ENCODE data around the gene GNL1. TPM values are rescaled to one million over a fixed set of nuclear protein-coding genes. Genes with fewer than 3 reads are reported as not detected.
"Not testable (repeated sequence)": the region's sequence is repeated elsewhere in the genome, so short reads cannot be mapped to it uniquely, and the experiment has no call there.

Gene GNL1
- total and polyA plus RNA-seq, 10 of the 15 experiments (the other 5 are each of a cell fraction or from before 2014, with no cell fraction given): 0.18 to 64.5 (median 45.5) TPM

GRCh38 chr6:30529349-30529875, 26.9 kb downstream of the GNL1 start:
- H4K20me1 ChIP-seq (ENCODE audit: control insufficient read depth, insufficient read depth); H3K9me3 ChIP-seq (replicated peaks; ENCODE audit: control insufficient read depth, insufficient read depth, low read length); H3K79me2 ChIP-seq (ENCODE audit: control insufficient read depth, insufficient read depth, low read length); BruUV-seq (replicated peaks); H3K27me3 ChIP-seq (replicated peaks in 1 of 2; ENCODE audit: control insufficient read depth in 2 of 2, insufficient read depth in 2 of 2, low read length in 1 of 2); FAIRE-seq; H3K9ac ChIP-seq (ENCODE audit: control insufficient read depth, insufficient read depth, low read length); in situ Hi-C loops (cut with MboI); H3K4me3 ChIP-seq; H3K36me3 ChIP-seq (ENCODE audit: control insufficient read depth in 2 of 2, insufficient read depth in 2 of 2, low read length in 1 of 2): not testable (repeated sequence)
- H3K27ac ChIP-seq (ENCODE audit: control insufficient read depth, insufficient read depth): peak overlapping the region; percentile 80
- CTCF ChIA-PET: interaction anchor here (0.7 to 7.5 kb wide), 10 partner anchors 13 to 46 kb away, joined by 3 to 199 read pairs (median 8); no protein-coding TSS in a partner anchor
- peak overlapping the region; percentile 59 for H3K4me2 ChIP-seq (ENCODE audit: control insufficient read depth, insufficient read depth)
- intact Hi-C loops (cut with micrococcal nuclease; ENCODE audit: unreplicated experiment): loop anchor here (2.0 kb wide), 1 partner anchor 21 kb away; no protein-coding TSS in a partner anchor
- SMC1A ChIA-PET (ENCODE audit: uncharacterized antibody, unreplicated experiment): interaction anchor here (0.9 to 7.4 kb wide), 10 partner anchors 12 to 45 kb away, joined by 3 to 123 read pairs (median 10); no protein-coding TSS in a partner anchor
- DNase-seq (ENCODE audit: low read depth, low spot score) (peak; percentile 74), ATAC-seq (peak; percentile 79)
- peaks cover 33% of the 10 kb centered on the region for H3K4me1 ChIP-seq (ENCODE audit: control insufficient read depth, insufficient read depth, low read length)
- H2AFZ ChIP-seq (ENCODE audit: control insufficient read depth, low read depth, low read length): peak overlapping the region; percentile 22; the same call in 1 of the 2 replicates
- WGBS (ENCODE audit: insufficient coverage, insufficient replicate concordance, low lambda C conversion rate, missing lambda C conversion rate): 41% methylated on average over 17 of the region's 17 CpGs
- POLR2A ChIA-PET: interaction anchor here (0.6 to 2.4 kb wide), 14 partner anchors 11 to 85 kb away, joined by 3 to 13 read pairs (median 4); no protein-coding TSS in a partner anchor
- RAD21 ChIA-PET (ENCODE audit: unreplicated experiment): interaction anchor here (0.6 to 5.2 kb wide), 14 partner anchors 11 to 384 kb away, joined by 3 to 77 read pairs (median 4); partner anchors contain the start of gene MRPS18B
- TF ChIP-seq IRF4 (IDR thresholded peaks at IDR 0.05; ENCODE audit: low read depth, low read length): peak; percentile 61; the same call in 1 of the 2 replicates
- TF ChIP-seq, protein P1, sequence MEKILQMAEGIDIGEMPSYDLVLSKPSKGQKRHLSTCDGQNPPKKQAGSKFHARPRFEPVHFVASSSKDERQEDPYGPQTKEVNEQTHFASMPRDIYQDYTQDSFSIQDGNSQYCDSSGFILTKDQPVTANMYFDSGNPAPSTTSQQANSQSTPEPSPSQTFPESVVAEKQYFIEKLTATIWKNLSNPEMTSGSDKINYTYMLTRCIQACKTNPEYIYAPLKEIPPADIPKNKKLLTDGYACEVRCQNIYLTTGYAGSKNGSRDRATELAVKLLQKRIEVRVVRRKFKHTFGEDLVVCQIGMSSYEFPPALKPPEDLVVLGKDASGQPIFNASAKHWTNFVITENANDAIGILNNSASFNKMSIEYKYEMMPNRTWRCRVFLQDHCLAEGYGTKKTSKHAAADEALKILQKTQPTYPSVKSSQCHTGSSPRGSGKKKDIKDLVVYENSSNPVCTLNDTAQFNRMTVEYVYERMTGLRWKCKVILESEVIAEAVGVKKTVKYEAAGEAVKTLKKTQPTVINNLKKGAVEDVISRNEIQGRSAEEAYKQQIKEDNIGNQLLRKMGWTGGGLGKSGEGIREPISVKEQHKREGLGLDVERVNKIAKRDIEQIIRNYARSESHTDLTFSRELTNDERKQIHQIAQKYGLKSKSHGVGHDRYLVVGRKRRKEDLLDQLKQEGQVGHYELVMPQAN (conservative IDR thresholded peaks at IDR 0.05): peak; percentile 16; the same call in 1 of the 2 replicates
- peak; percentile 86 for TF ChIP-seq NBN (IDR thresholded peaks at IDR 0.05)
- peak; percentile 62 for TF ChIP-seq MTA2 (IDR thresholded peaks at IDR 0.05; ENCODE audit: low read depth)
- peak; percentile 49 for TF ChIP-seq SKIL (IDR thresholded peaks at IDR 0.05; ENCODE audit: low read depth, poor library complexity, severe bottlenecking)
- TF ChIP-seq MEF2A (IDR thresholded peaks at IDR 0.05; ENCODE audit: insufficient read depth, low read depth, low read length): 0 out of 2 replicates have a peak, but pooled peaks have one; percentile 22
- TF ChIP-seq, protein P2, sequence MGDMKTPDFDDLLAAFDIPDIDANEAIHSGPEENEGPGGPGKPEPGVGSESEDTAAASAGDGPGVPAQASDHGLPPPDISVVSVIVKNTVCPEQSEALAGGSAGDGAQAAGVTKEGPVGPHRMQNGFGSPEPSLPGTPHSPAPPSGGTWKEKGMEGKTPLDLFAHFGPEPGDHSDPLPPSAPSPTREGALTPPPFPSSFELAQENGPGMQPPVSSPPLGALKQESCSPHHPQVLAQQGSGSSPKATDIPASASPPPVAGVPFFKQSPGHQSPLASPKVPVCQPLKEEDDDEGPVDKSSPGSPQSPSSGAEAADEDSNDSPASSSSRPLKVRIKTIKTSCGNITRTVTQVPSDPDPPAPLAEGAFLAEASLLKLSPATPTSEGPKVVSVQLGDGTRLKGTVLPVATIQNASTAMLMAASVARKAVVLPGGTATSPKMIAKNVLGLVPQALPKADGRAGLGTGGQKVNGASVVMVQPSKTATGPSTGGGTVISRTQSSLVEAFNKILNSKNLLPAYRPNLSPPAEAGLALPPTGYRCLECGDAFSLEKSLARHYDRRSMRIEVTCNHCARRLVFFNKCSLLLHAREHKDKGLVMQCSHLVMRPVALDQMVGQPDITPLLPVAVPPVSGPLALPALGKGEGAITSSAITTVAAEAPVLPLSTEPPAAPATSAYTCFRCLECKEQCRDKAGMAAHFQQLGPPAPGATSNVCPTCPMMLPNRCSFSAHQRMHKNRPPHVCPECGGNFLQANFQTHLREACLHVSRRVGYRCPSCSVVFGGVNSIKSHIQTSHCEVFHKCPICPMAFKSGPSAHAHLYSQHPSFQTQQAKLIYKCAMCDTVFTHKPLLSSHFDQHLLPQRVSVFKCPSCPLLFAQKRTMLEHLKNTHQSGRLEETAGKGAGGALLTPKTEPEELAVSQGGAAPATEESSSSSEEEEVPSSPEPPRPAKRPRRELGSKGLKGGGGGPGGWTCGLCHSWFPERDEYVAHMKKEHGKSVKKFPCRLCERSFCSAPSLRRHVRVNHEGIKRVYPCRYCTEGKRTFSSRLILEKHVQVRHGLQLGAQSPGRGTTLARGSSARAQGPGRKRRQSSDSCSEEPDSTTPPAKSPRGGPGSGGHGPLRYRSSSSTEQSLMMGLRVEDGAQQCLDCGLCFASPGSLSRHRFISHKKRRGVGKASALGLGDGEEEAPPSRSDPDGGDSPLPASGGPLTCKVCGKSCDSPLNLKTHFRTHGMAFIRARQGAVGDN (IDR thresholded peaks at IDR 0.05): peak; percentile 90
- peak; percentile 93 for TF ChIP-seq IKZF1 (conservative IDR thresholded peaks at IDR 0.05)
- TF ChIP-seq ZBED1 (IDR thresholded peaks at IDR 0.05; ENCODE audit: borderline replicate concordance): peak; percentile 37; the same call in 1 of the 2 replicates
- 0 out of 2 replicates have a peak, but pooled peaks have one; percentile 30 for TF ChIP-seq JUND (IDR thresholded peaks at IDR 0.05; ENCODE audit: low read depth, low read length)
- peak; percentile 70 for TF ChIP-seq JUNB (IDR thresholded peaks at IDR 0.05)
- peak in 1 of 2 experiments; percentile 64; a peak in 1 of 4 replicates for TF ChIP-seq ETV6 (conservative IDR thresholded peaks at IDR 0.05 in 1 of 2, IDR thresholded peaks at IDR 0.05 in 1 of 2; ENCODE audit: borderline replicate concordance in 1 of 2, low read depth in 1 of 2)
- TF ChIP-seq, protein P3, sequence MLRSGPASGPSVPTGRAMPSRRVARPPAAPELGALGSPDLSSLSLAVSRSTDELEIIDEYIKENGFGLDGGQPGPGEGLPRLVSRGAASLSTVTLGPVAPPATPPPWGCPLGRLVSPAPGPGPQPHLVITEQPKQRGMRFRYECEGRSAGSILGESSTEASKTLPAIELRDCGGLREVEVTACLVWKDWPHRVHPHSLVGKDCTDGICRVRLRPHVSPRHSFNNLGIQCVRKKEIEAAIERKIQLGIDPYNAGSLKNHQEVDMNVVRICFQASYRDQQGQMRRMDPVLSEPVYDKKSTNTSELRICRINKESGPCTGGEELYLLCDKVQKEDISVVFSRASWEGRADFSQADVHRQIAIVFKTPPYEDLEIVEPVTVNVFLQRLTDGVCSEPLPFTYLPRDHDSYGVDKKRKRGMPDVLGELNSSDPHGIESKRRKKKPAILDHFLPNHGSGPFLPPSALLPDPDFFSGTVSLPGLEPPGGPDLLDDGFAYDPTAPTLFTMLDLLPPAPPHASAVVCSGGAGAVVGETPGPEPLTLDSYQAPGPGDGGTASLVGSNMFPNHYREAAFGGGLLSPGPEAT (IDR thresholded peaks at IDR 0.05; ENCODE audit: low read depth): peak; percentile 83

Measured in GM12878 (cell line).